Glutamatergic neuron (in vitro differentiated cells): ENCODE data around the gene BCORL1. TPM values are rescaled to one million over a fixed set of nuclear protein-coding genes. Genes with fewer than 3 reads are reported as not detected.

Source experiments
- DNase-seq: peaks from one replicate; pipeline ENCODE4 v3.0.0; 2022
- H3K27ac Mint-ChIP-seq: one replicate; pipeline ENCODE4 v1.8.0; 2020; ENCODE audit warnings: mild to moderate bottlenecking, mixed read lengths, inconsistent platforms; ENCODE audit not compliant: unreplicated experiment
- H3K27me3 Mint-ChIP-seq: one replicate; pipeline ENCODE4 v1.8.0; 2020; ENCODE audit warnings: mild to moderate bottlenecking, moderate library complexity, mixed read lengths, inconsistent platforms; ENCODE audit not compliant: unreplicated experiment
- H3K36me3 Mint-ChIP-seq: one replicate; pipeline ENCODE4 v1.8.0; 2020; ENCODE audit warnings: mild to moderate bottlenecking, mixed read lengths, inconsistent platforms; ENCODE audit not compliant: unreplicated experiment
- H3K4me1 Mint-ChIP-seq: one replicate; pipeline ENCODE4 v1.8.0; 2020; ENCODE audit warnings: mild to moderate bottlenecking, low read depth, mixed read lengths, inconsistent platforms; ENCODE audit not compliant: unreplicated experiment
- H3K4me3 Mint-ChIP-seq: one replicate; pipeline ENCODE4 v1.8.0; 2020; ENCODE audit warnings: mild to moderate bottlenecking, mixed read lengths, inconsistent platforms; ENCODE audit not compliant: unreplicated experiment
- H3K9me3 Mint-ChIP-seq: one replicate; pipeline ENCODE4 v1.8.0; 2020; ENCODE audit warnings: mild to moderate bottlenecking, moderate library complexity, mixed read lengths, inconsistent platforms; ENCODE audit not compliant: unreplicated experiment
- CTCF ChIP-seq: fragments of 200-600 bp; sonication (generic); IDR thresholded peaks from one replicate; pipeline ENCODE4 v1.5.0; 2021; ENCODE audit not compliant: partially characterized antibody, unreplicated experiment
- total RNA-seq: library from RNA; stranded (reverse); fragmentation: NEBNext Ultra II Directional; extraction: Animal tissue kit (Norgen Biotek cat#: 25700); gene quantifications from one replicate; pipeline ENCODE4 v1.2.1, GENCODE V29; 2021; ENCODE audit not compliant: unreplicated experiment

Gene BCORL1
- total RNA-seq, 1 donor from 2014 or later: 14.7 TPM

DNA sequence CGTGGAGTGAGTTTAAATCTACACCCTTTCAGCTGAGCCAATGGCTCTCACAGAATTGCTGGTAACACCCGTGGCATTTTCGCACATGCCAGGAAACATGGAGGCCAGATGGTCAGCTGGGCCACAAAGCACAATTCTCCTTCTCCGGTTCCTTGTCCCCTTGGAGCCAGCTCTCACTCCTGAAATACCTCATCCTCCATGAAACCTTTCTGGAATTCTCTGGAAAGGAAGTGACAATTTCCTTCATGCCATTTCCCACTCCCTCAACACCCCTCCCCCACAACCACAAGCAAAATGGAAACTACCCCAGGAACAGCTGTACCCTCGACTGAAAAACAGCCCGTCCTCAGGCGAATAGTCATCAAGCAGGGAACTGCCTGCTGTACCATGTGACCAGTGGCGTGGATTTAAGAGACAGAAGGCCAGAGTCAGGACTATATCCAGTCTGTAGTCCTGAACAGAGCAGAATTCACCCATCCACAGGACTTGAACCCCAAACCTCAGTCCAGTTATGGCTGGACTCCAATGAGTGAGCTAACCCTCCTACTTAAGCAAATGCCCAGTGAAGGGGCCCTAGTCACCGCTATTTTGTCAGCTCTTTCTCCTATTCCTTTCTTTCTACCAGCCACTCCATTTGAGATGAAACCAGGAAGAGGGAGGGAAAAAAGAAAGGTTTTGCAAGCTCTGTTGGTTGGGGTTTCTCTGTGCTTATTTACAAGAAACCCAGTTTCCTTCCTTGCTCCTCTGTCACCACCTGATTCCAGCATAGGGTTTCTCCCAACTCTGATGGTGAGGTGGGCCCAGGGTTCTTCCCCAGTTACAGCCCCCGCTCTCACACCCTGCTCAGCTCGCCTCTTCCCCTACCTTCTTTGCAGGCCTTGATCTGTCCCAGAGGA lies 103.4 kb downstream of the BCORL1 start:
- Mint-ChIP-seq H3K4me1 (peaks cover 3% of the 10 kb centered on the region), H3K27me3 (no peaks in the 10 kb centered on the region), H3K4me3 (no peak overlapping the region), H3K27ac (no peak overlapping the region), H3K36me3 (no peaks in the 10 kb centered on the region), H3K9me3 (peaks cover 4% of the 10 kb centered on the region)
- TF ChIP-seq CTCF: no peak
- no peak for DNase-seq

- H3K27me3 Mint-ChIP-seq: no peaks in the 10 kb centered on the region
- peaks cover 2% of the 10 kb centered on the region for H3K9me3 Mint-ChIP-seq
- no peak for TF ChIP-seq CTCF
- DNase-seq: no peak
- no peaks in the 10 kb centered on the region for H3K36me3 Mint-ChIP-seq
- H3K4me3 Mint-ChIP-seq: no peak overlapping the region
- no peaks in the 10 kb centered on the region for H3K4me1 Mint-ChIP-seq
- no peak overlapping the region for H3K27ac Mint-ChIP-seq
Observed at GRCh38 chrX:130086447-130087206, 104.2 kb downstream of the BCORL1 start.

GRCh38 chrX:130090364-130090763 lies 107.9 kb downstream of the BCORL1 start:
- Mint-ChIP-seq H3K36me3 (no peaks in the 10 kb centered on the region), H3K9me3 (peaks cover 2% of the 10 kb centered on the region), H3K4me1 (no peaks in the 10 kb centered on the region), H3K27me3 (no peaks in the 10 kb centered on the region), H3K4me3 (no peak overlapping the region), H3K27ac (no peak overlapping the region)
- no peak for TF ChIP-seq CTCF
- DNase-seq: no peak

DNA sequence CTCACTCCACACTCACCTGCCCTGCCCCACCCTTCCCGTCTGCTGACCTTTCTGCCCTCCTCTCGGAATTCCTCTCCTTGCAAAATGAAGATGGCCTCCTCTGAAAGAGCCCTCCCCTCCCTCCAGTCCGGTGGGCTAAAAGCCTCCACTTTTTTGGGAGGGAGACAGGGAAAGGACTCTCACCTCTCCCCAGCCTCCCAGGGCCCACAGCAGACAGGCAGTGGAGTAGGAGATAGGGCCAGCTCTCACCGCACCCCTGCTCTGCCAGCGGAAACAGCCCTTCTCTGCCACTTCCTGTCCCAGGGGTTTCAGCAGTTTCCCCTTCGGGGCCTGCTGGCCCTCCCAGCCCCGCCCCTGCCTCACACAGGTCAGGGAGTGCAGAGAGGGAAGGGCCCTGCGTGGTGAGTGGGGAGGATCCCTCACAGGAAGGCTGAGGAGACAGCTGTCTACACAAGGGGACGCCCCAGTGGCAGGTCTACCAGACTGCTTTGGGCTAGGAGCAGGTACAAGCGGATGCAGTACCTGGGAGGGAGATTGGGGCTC lies 109.6 kb downstream of the BCORL1 start:
- no peak overlapping the region for H3K4me3 Mint-ChIP-seq
- no peaks in the 10 kb centered on the region for H3K36me3 Mint-ChIP-seq
- no peak overlapping the region for H3K27ac Mint-ChIP-seq
- TF ChIP-seq CTCF: no peak
- no peaks in the 10 kb centered on the region for H3K4me1 Mint-ChIP-seq
- H3K27me3 Mint-ChIP-seq: no peaks in the 10 kb centered on the region
- H3K9me3 Mint-ChIP-seq: peaks cover 2% of the 10 kb centered on the region
- DNase-seq: no peak

DNA sequence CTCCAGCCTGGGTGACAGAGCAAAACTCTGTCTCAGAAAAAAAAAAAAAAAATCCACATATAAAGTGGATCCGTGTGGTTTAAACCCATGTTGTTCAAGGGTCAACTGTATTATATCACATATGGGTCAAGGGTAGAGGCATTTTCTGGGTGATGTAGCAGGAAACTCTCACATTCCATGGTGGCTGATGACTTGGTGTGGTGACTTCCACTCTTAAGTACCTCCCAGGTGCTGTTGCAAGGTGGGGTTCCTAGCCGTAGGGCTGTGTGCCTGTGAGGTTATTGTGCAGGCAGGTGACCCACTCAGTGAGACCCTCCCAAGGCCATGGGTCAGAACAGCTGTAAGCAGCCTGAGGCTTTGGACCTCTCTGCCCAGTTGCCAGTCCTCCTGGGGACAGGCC lies 110.8 kb downstream of the BCORL1 start:
- peaks cover 3% of the 10 kb centered on the region for H3K4me1 Mint-ChIP-seq
- H3K9me3 Mint-ChIP-seq: peaks cover 2% of the 10 kb centered on the region
- H3K36me3 Mint-ChIP-seq: no peaks in the 10 kb centered on the region
- no peaks in the 10 kb centered on the region for H3K27me3 Mint-ChIP-seq
- H3K4me3 Mint-ChIP-seq: no peak overlapping the region
- H3K27ac Mint-ChIP-seq: no peak overlapping the region
- DNase-seq: no peak
- TF ChIP-seq CTCF: no peak
